MM.1S (cell line): ENCODE measurements around the gene SLC26A2.

Experiments
- DNase-seq: peaks from one replicate; pipeline ENCODE4 v3.0.0-alpha.2; 2015
- H2AFZ ChIP-seq: fragments of 300-600 bp; sonication (generic); 2 replicates; pipeline ENCODE4 v1.6.0; 2016; ENCODE audit warnings: antibody characterized with exemption, low read length
- H3F3A ChIP-seq: fragments of 300-600 bp; sonication (generic); 2 replicates; pipeline ENCODE4 v1.6.1; 2016; ENCODE audit warnings: mild to moderate bottlenecking, antibody characterized with exemption, low read length, moderate library complexity, mixed read lengths; ENCODE audit not compliant: insufficient read depth
- H3K27ac ChIP-seq: fragments of 300-600 bp; sonication (generic); 2 replicates; pipeline ENCODE4 v1.5.1; 2016; ENCODE audit warnings: mild to moderate bottlenecking, low read length
- H3K27me3 ChIP-seq: fragments of 300-600 bp; sonication (generic); replicated peaks from 2 replicates; pipeline ENCODE4 v1.6.0; 2016; ENCODE audit warnings: low read length; ENCODE audit not compliant: insufficient read depth
- H3K36me3 ChIP-seq: fragments of 300-600 bp; sonication (generic); replicated peaks from 2 replicates; pipeline ENCODE4 v1.6.1; 2016; ENCODE audit warnings: mild to moderate bottlenecking, low read length, mixed read lengths; ENCODE audit not compliant: insufficient read depth
- H3K4me1 ChIP-seq: fragments of 300-600 bp; sonication (generic); 2 replicates; pipeline ENCODE4 v1.6.1; 2016; ENCODE audit warnings: low read length, mixed read lengths
- H3K4me2 ChIP-seq: fragments of 300-600 bp; sonication (generic); 2 replicates; pipeline ENCODE4 v1.6.0; 2016; ENCODE audit warnings: low read depth, low read length
- H3K4me3 ChIP-seq: fragments of 300-600 bp; sonication (generic); 2 replicates; pipeline ENCODE4 v1.5.1; 2016; ENCODE audit warnings: low read length, mixed read lengths
- H3K79me2 ChIP-seq: fragments of 300-600 bp; sonication (generic); 2 replicates; pipeline ENCODE4 v1.6.1; 2016; ENCODE audit warnings: mixed run types, low read length, mixed read lengths
- H3K9ac ChIP-seq: fragments of 300-600 bp; sonication (generic); 2 replicates; pipeline ENCODE4 v1.6.1; 2016; ENCODE audit warnings: low read length, mixed read lengths
- H3K9me2 ChIP-seq: fragments of 300-600 bp; sonication (generic); replicated peaks from 2 replicates; pipeline ENCODE4 v1.6.1; 2016; ENCODE audit warnings: mild to moderate bottlenecking, low read length, mixed read lengths; ENCODE audit not compliant: insufficient read depth
- H3K9me3 ChIP-seq: fragments of 300-600 bp; sonication (generic); replicated peaks from 2 replicates; pipeline ENCODE4 v1.6.1; 2016; ENCODE audit warnings: mild to moderate bottlenecking, low read length, mixed read lengths; ENCODE audit not compliant: insufficient read depth
- H4K20me1 ChIP-seq: fragments of 300-600 bp; sonication (generic); 2 replicates; pipeline ENCODE4 v1.6.1; 2016; ENCODE audit warnings: mild to moderate bottlenecking, low read length, moderate library complexity, mixed read lengths; ENCODE audit not compliant: insufficient read depth
- EZH2 ChIP-seq: fragments of 300-600 bp; sonication (generic); optimal IDR thresholded peaks from 2 replicates; pipeline ENCODE3; 2017; ENCODE audit warnings: low read depth, mild to moderate bottlenecking, antibody characterized with exemption, low read length, mixed read lengths
- EZH2phosphoT487 ChIP-seq: fragments of 300-600 bp; sonication (generic); IDR thresholded peaks from 2 replicates; pipeline ENCODE4 v1.6.1; 2018; ENCODE audit warnings: antibody characterized with exemption, low read length
- TF ChIP-seq, protein P1 (sequence below): fragments of 300-600 bp; sonication (generic); IDR thresholded peaks from 2 replicates; pipeline ENCODE4 v1.5.1; 2016; ENCODE audit warnings: antibody characterized with exemption, low read length, mixed read lengths

The SLC26A2 gene

DNA sequence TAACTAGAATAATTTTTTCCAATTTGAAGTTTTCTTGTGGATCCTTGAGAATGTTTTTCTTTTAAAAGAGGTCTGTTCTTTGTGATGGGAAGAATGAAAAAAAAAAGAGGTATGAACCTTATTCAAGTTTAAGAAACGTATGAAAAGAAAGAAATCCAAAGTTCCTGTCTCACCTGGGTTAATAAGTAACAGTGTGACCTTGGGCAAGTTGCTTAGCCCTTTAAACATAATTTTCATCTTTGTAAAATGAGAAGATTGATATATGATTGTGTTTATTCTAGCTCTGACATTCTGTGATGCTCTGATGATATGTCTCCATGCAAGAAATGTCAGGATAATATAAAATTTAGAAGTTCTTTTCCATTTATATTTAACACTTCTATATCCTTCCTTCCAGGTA is 19.3 kb downstream of the SLC26A2 start:
- Histone ChIP-seq H4K20me1 (no peaks in the 10 kb centered on the region), H3F3A (no peaks in the 10 kb centered on the region), H3K9me2 (no peaks in the 10 kb centered on the region), H3K4me3 (no peak overlapping the region), H3K4me2 (no peak overlapping the region), H3K9ac (no peak overlapping the region), H3K36me3 (no peaks in the 10 kb centered on the region), H3K9me3 (no peaks in the 10 kb centered on the region), H3K27me3 (no peaks in the 10 kb centered on the region), H2AFZ (no peak overlapping the region), H3K79me2 (no peaks in the 10 kb centered on the region), H3K4me1 (no peaks in the 10 kb centered on the region), H3K27ac (no peak overlapping the region)
- DNase-seq: no peak
- TF ChIP-seq EZH2 (no peak), EZH2phosphoT487 (no peak)
- TF ChIP-seq, protein P1, sequence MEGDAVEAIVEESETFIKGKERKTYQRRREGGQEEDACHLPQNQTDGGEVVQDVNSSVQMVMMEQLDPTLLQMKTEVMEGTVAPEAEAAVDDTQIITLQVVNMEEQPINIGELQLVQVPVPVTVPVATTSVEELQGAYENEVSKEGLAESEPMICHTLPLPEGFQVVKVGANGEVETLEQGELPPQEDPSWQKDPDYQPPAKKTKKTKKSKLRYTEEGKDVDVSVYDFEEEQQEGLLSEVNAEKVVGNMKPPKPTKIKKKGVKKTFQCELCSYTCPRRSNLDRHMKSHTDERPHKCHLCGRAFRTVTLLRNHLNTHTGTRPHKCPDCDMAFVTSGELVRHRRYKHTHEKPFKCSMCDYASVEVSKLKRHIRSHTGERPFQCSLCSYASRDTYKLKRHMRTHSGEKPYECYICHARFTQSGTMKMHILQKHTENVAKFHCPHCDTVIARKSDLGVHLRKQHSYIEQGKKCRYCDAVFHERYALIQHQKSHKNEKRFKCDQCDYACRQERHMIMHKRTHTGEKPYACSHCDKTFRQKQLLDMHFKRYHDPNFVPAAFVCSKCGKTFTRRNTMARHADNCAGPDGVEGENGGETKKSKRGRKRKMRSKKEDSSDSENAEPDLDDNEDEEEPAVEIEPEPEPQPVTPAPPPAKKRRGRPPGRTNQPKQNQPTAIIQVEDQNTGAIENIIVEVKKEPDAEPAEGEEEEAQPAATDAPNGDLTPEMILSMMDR: no peak

DNA sequence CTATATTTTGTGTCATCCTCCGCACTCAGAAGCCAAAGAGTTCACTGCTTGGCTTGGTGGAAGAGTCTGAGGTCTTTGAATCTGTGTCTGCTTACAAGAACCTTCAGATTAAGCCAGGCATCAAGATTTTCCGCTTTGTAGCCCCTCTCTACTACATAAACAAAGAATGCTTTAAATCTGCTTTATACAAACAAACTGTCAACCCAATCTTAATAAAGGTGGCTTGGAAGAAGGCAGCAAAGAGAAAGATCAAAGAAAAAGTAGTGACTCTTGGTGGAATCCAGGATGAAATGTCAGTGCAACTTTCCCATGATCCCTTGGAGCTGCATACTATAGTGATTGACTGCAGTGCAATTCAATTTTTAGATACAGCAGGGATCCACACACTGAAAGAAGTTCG is 20.6 kb downstream of the SLC26A2 start:
- no peak overlapping the region for H2AFZ ChIP-seq

DNA sequence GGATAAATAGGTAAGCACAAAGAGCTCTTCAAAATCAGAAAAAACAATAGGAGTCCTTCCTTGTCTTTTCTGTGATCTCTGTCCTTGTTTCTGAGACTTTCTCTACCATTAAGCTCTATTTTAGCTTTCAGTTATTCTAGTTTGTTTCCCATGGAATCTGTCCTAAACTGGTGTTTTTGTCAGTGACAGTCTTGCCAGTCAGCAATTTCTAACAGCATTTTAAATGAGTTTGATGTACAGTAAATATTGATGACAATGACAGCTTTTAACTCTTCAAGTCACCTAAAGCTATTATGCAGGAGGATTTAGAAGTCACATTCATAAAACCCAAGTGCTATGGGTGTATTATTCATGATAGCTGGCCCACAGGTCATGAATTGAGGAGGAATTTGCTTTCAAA is 21.9 kb downstream of the SLC26A2 start:
- Histone ChIP-seq H3K79me2 (no peaks in the 10 kb centered on the region), H3K4me2 (no peak overlapping the region), H3K9me2 (no peaks in the 10 kb centered on the region), H3K9ac (no peak overlapping the region), H4K20me1 (no peaks in the 10 kb centered on the region), H2AFZ (no peak overlapping the region), H3K4me3 (no peak overlapping the region), H3F3A (no peaks in the 10 kb centered on the region), H3K4me1 (no peaks in the 10 kb centered on the region), H3K27ac (no peak overlapping the region), H3K36me3 (no peaks in the 10 kb centered on the region), H3K27me3 (no peaks in the 10 kb centered on the region), H3K9me3 (no peaks in the 10 kb centered on the region)
- no peak for DNase-seq
- TF ChIP-seq EZH2 (no peak), EZH2phosphoT487 (no peak)
- TF ChIP-seq, protein P1: no peak

More for the DNA sequence above, 20.6 kb downstream of the SLC26A2 start:
- H3K27me3 ChIP-seq: no peaks in the 10 kb centered on the region
- no peaks in the 10 kb centered on the region for H3K4me1 ChIP-seq
- H3K9me3 ChIP-seq: no peaks in the 10 kb centered on the region
- H3K4me3 ChIP-seq: no peak overlapping the region
- no peaks in the 10 kb centered on the region for H3K9me2 ChIP-seq
- H3K79me2 ChIP-seq: no peaks in the 10 kb centered on the region
- no peak overlapping the region for H3K27ac ChIP-seq
- H4K20me1 ChIP-seq: no peaks in the 10 kb centered on the region
- H3K4me2 ChIP-seq: no peak overlapping the region
- H3F3A ChIP-seq: no peaks in the 10 kb centered on the region
- DNase-seq: no peak
- no peaks in the 10 kb centered on the region for H3K36me3 ChIP-seq
- TF ChIP-seq EZH2: no peak
- no peak for TF ChIP-seq EZH2phosphoT487
- TF ChIP-seq, protein P1: no peak
- H3K9ac ChIP-seq: no peak overlapping the region
